Vagina (tissue), 2 donors: ENCODE results near the gene F3.

Experiments used
- POLR2A ChIP-seq, 2 donors: fragments of 450-650 bp; IDR thresholded peaks; one replicate each; pipeline ENCODE4 v1.6.1; 2017; ENCODE audit warnings: antibody characterized with exemption in 2 of 2, mild to moderate bottlenecking in 2 of 2, moderate library complexity in 2 of 2
- TF ChIP-seq, protein P1 (sequence below), 3 experiments: fragments of 450-650 bp in 2 of 3; fragments of 200-600 bp in 1 of 3; sonication (generic) in 1 of 3; IDR thresholded peaks; one replicate each; pipeline ENCODE4 v1.5.1; 2017 to 2019; ENCODE audit warnings: antibody characterized with exemption in 3 of 3, mild to moderate bottlenecking in 2 of 3, moderate library complexity in 2 of 3

DNA sequence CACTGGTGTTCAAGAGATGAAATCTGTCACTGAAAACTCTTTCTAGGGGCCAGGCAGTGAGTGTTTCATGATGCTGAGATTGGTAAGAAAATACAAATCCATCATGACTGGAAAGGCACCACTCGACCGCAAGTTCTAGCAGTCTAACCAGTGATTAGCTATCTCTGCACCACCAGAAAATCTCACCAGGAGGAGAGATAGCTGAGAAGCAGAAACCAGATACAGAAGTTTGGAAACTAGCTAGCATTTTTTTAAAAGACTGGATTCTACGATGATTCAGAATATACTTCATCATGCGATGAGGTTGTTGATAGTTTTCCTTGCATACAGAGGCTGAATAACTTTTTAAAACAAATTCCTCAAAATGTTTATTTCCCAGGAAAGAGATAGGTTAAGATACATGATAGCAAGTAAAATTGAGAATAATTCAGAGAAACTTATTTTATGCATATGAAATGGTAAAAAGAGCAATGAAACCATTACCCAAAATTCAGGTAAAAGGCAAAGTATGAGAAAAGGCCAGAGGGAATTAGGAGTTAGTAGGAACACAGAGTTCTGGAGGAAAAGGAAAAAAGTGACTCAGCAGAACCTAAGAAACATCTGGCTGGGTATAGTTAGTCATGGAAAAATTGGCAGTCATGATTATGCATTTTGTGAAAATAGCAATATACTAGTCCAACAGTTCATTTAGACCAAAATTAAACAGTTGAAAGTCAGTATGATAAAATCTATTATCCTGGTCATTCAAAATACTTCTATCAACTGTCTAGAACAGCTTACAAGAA lies 3.3 kb upstream of the F3 start:
- TF ChIP-seq, protein P1, sequence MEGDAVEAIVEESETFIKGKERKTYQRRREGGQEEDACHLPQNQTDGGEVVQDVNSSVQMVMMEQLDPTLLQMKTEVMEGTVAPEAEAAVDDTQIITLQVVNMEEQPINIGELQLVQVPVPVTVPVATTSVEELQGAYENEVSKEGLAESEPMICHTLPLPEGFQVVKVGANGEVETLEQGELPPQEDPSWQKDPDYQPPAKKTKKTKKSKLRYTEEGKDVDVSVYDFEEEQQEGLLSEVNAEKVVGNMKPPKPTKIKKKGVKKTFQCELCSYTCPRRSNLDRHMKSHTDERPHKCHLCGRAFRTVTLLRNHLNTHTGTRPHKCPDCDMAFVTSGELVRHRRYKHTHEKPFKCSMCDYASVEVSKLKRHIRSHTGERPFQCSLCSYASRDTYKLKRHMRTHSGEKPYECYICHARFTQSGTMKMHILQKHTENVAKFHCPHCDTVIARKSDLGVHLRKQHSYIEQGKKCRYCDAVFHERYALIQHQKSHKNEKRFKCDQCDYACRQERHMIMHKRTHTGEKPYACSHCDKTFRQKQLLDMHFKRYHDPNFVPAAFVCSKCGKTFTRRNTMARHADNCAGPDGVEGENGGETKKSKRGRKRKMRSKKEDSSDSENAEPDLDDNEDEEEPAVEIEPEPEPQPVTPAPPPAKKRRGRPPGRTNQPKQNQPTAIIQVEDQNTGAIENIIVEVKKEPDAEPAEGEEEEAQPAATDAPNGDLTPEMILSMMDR (IDR thresholded peaks at IDR 0.05) = no peak
- no peak for TF ChIP-seq POLR2A (IDR thresholded peaks at IDR 0.05)
